ENCODE results near the gene PRM3.

GRCh38 chr16:11229432-11229831, 44.0 kb downstream of the PRM3 start:
- no peak for TF ChIP-seq CTCF (IDR thresholded peaks at IDR 0.05)
- TF ChIP-seq POLR2A (IDR thresholded peaks at IDR 0.05) = no peak
- no peak for TF ChIP-seq EP300 (IDR thresholded peaks at IDR 0.05)

Measured in ovary (tissue), 3 donors.